ACC112 (cell line): Measurements from ENCODE around the gene TTC7B.

ENCODE experiments used
- H2AFZ ChIP-seq: fragments of 200-600 bp; sonication (generic); one replicate; pipeline ENCODE4 v1.6.0; 2017; ENCODE audit warnings: antibody characterized with exemption, low read length; ENCODE audit not compliant: unreplicated experiment
- H3K27ac ChIP-seq: fragments of 200-600 bp; sonication (generic); 2 replicates; pipeline ENCODE4 v1.5.1; 2014; ENCODE audit warnings: low read depth, mild to moderate bottlenecking, antibody characterized with exemption, low read length, moderate library complexity
- H3K27me3 ChIP-seq: fragments of 200-600 bp; sonication (generic); 2 replicates; pipeline ENCODE4 v1.6.1; 2014; ENCODE audit warnings: mild to moderate bottlenecking, antibody characterized with exemption, low read length, moderate library complexity, mixed read lengths; ENCODE audit not compliant: insufficient read depth
- H3K36me3 ChIP-seq: fragments of 200-600 bp; sonication (generic); 2 replicates; pipeline ENCODE4 v1.6.1; 2016; ENCODE audit warnings: mild to moderate bottlenecking, antibody characterized with exemption, low read length, moderate library complexity, mixed read lengths; ENCODE audit not compliant: insufficient read depth
- H3K4me1 ChIP-seq: fragments of 200-600 bp; sonication (generic); one replicate; pipeline ENCODE4 v1.6.1; 2016; ENCODE audit warnings: low read length, mixed read lengths; ENCODE audit not compliant: insufficient read depth, unreplicated experiment, control insufficient read depth
- H3K4me3 ChIP-seq: fragments of 200-600 bp; sonication (generic); 2 replicates; pipeline ENCODE4 v1.5.1; 2014; ENCODE audit warnings: mild to moderate bottlenecking, low read depth, low read length
- H3K79me2 ChIP-seq: fragments of 200-600 bp; sonication (generic); one replicate; pipeline ENCODE4 v1.6.0; 2016; ENCODE audit warnings: low read length; ENCODE audit not compliant: control insufficient read depth, unreplicated experiment, insufficient read depth

The TTC7B gene

GRCh38 chr14:90691627-90692026, 124.6 kb downstream of the TTC7B start:
- H3K27ac ChIP-seq, result no peak overlapping the region
- no peak overlapping the region for H3K4me3 ChIP-seq
- no peaks in the 10 kb centered on the region for H3K79me2 ChIP-seq
- H3K4me1 ChIP-seq, result no peaks in the 10 kb centered on the region
- no peaks in the 10 kb centered on the region for H3K27me3 ChIP-seq
- no peaks in the 10 kb centered on the region for H3K36me3 ChIP-seq
- H2AFZ ChIP-seq, result no peak overlapping the region

- H3K36me3 ChIP-seq, result 0 out of 2 replicates have a peak, but pooled peaks cover 3% of the 10 kb centered on the region
- H3K4me1 ChIP-seq, result no peaks in the 10 kb centered on the region
- H3K27me3 ChIP-seq, result no peaks in the 10 kb centered on the region
- H3K4me3 ChIP-seq, result no peak overlapping the region
- H3K79me2 ChIP-seq, result no peaks in the 10 kb centered on the region
- no peak overlapping the region for H2AFZ ChIP-seq
- H3K27ac ChIP-seq, result no peak overlapping the region
Measured at GRCh38 chr14:90687680-90688079, 128.6 kb downstream of the TTC7B start.

- H3K36me3 ChIP-seq, result 0 out of 2 replicates have a peak, but pooled peaks cover 3% of the 10 kb centered on the region
- H3K27ac ChIP-seq, result no peak overlapping the region
- H2AFZ ChIP-seq, result no peak overlapping the region
- H3K27me3 ChIP-seq, result no peaks in the 10 kb centered on the region
- H3K79me2 ChIP-seq, result no peaks in the 10 kb centered on the region
- no peak overlapping the region for H3K4me3 ChIP-seq
- H3K4me1 ChIP-seq, result peaks cover 12% of the 10 kb centered on the region
Measured at GRCh38 chr14:90682615-90683014, 133.6 kb downstream of the TTC7B start.

DNA sequence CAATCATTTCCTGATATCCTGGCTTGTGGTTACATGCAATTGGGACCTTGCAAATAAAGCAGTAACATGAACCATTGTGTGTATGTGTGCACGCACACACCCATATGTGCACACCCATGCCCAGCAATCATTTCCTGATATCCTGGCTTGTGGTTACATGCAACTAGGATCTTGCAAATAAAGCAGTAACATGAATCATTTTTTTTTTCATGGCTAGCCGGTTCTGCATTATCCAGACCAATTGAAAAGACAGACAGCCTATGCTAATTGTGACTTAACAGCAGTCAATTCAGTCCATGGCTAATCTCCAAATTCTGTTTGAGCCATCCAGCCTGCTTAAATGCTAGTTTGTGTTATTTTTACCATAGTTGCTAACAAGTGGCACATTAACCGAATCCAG, 134.3 kb downstream of the TTC7B start:
- peaks cover 19% of the 10 kb centered on the region for H3K4me1 ChIP-seq
- H3K27ac ChIP-seq, result no peak overlapping the region
- no peaks in the 10 kb centered on the region for H3K27me3 ChIP-seq
- H3K4me3 ChIP-seq, result no peak overlapping the region
- 0 out of 2 replicates have a peak, but pooled peaks cover 3% of the 10 kb centered on the region for H3K36me3 ChIP-seq
- no peak overlapping the region for H2AFZ ChIP-seq
- no peaks in the 10 kb centered on the region for H3K79me2 ChIP-seq

- Histone ChIP-seq H3K4me3 (no peak overlapping the region), H3K27me3 (no peaks in the 10 kb centered on the region), H3K79me2 (no peaks in the 10 kb centered on the region), H3K4me1 (peaks cover 21% of the 10 kb centered on the region), H3K27ac (no peak overlapping the region), H3K36me3 (no peaks in the 10 kb centered on the region), H2AFZ (no peak overlapping the region)
Measured at GRCh38 chr14:90678846-90679362, 137.3 kb downstream of the TTC7B start.

DNA sequence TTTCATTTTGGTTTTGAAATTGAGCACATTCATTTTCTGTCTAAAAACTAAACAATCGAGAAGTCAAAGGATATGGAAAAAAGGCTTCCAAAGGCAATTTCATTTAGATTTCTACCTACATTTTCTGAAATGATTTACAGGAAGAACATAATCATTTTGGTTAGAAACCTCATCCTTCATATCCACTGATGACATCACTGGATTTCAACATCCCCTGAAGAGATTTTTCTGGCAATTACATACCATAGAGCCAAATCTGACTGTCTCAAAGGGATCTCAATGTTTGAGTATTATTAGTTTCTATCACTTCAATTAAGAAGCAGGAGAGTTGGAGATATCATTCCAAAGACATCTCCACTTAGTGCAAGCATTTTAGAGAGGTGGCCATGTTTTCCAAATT, 137.8 kb downstream of the TTC7B start:
- Histone ChIP-seq H3K4me1 (peaks cover 21% of the 10 kb centered on the region), H3K36me3 (no peaks in the 10 kb centered on the region), H3K27ac (peak overlapping the region; percentile 37), H3K4me3 (no peak overlapping the region), H3K79me2 (no peaks in the 10 kb centered on the region), H3K27me3 (no peaks in the 10 kb centered on the region), H2AFZ (no peak overlapping the region)

GRCh38 chr14:90677484-90678050, 138.7 kb downstream of the TTC7B start:
- H3K27ac ChIP-seq, result peak overlapping the region; percentile 37
- no peak overlapping the region for H3K4me3 ChIP-seq
- no peak overlapping the region for H2AFZ ChIP-seq
- H3K27me3 ChIP-seq, result no peaks in the 10 kb centered on the region
- H3K79me2 ChIP-seq, result no peaks in the 10 kb centered on the region
- no peaks in the 10 kb centered on the region for H3K36me3 ChIP-seq
- H3K4me1 ChIP-seq, result peaks cover 21% of the 10 kb centered on the region

- Histone ChIP-seq H3K4me3 (no peak overlapping the region), H2AFZ (no peak overlapping the region), H3K36me3 (no peaks in the 10 kb centered on the region), H3K27me3 (no peaks in the 10 kb centered on the region), H3K27ac (peak overlapping the region; percentile 37; the same call in 1 of the 2 replicates), H3K79me2 (no peaks in the 10 kb centered on the region), H3K4me1 (peaks cover 21% of the 10 kb centered on the region)
Measured at GRCh38 chr14:90676912-90677311, 139.3 kb downstream of the TTC7B start.

- Histone ChIP-seq H3K27ac (no peak overlapping the region), H2AFZ (no peak overlapping the region), H3K79me2 (no peaks in the 10 kb centered on the region), H3K27me3 (no peaks in the 10 kb centered on the region), H3K4me3 (no peak overlapping the region), H3K36me3 (no peaks in the 10 kb centered on the region), H3K4me1 (peaks cover 21% of the 10 kb centered on the region)
Measured at GRCh38 chr14:90676356-90676755, 139.9 kb downstream of the TTC7B start.

GRCh38 chr14:90675399-90675798, 140.8 kb downstream of the TTC7B start:
- no peak overlapping the region for H2AFZ ChIP-seq
- peaks cover 21% of the 10 kb centered on the region for H3K4me1 ChIP-seq
- H3K79me2 ChIP-seq, result no peaks in the 10 kb centered on the region
- H3K36me3 ChIP-seq, result no peaks in the 10 kb centered on the region
- H3K27me3 ChIP-seq, result no peaks in the 10 kb centered on the region
- H3K4me3 ChIP-seq, result no peak overlapping the region
- H3K27ac ChIP-seq, result no peak overlapping the region

DNA sequence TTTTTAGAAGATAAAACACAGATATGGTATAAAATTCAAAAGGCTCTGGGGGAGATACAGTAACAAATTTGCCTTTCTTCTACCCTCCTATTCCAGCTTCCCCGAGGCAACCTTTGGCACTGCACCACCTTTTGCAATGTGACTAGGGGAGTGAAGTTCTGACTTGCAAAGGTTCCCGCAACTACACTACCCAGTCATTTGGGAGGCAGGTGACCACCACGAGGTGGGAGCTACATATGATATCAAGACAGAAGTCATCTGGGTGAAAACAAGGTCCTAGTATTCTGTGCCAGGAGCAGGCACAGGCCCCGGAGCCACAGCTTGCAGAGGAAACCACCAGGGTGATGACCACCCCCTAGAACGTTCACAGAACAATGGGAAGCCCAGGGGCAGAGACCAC, 141.5 kb downstream of the TTC7B start:
- Histone ChIP-seq H3K27me3 (no peaks in the 10 kb centered on the region), H3K27ac (no peak overlapping the region), H3K4me3 (no peak overlapping the region), H3K36me3 (0 out of 2 replicates have a peak, but pooled peaks cover 5% of the 10 kb centered on the region), H2AFZ (no peak overlapping the region), H3K79me2 (no peaks in the 10 kb centered on the region), H3K4me1 (peaks cover 21% of the 10 kb centered on the region)
